Transverse colon (tissue), 4 donors: ENCODE data around the gene KLC4.

Experiments used
- CTCF ChIP-seq, 5 experiments: fragments of 200-600 bp in 3 of 5; fragments of 450-650 bp in 2 of 5; sonication (generic) in 3 of 5; IDR thresholded peaks; 1 replicate in 2 of 5; 2 replicates in 3 of 5; pipeline ENCODE4 v1.5.1; 2016 to 2017; ENCODE audit warnings: antibody characterized with exemption in 5 of 5, inconsistent platforms in 3 of 5, mild to moderate bottlenecking in 2 of 5, moderate library complexity in 1 of 5
- POLR2A ChIP-seq: fragments of 450-650 bp; IDR thresholded peaks from one replicate; pipeline ENCODE4 v1.6.1; 2016; ENCODE audit warnings: antibody characterized with exemption, mild to moderate bottlenecking, moderate library complexity
- POLR2AphosphoS5 ChIP-seq, 3 donors: sonication (generic); formaldehyde crosslinking; IDR thresholded peaks; one replicate each; pipeline ENCODE4 v1.6.1; 2016; ENCODE audit warnings: antibody characterized with exemption in 3 of 3

DNA sequence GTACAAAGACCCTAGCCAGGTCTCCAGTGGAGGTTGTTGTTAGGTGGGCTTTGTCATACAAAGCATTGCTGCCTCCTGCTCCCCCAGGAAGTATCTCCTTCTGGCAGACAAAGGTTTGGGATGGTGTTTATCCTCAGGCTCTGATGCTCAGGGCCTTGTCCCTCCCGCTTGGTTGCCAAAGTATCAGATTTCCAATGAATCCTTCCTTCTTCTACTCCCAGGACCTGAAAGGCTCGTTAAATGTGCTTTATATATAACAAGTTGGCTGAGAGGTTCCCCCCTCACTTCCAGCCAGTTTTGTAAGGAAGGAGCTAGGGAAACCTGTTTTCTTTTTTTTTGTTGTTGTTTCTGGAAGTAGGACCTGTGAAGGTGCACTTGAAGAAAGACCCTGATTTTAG is 31.1 kb downstream of the KLC4 start:
- TF ChIP-seq CTCF (IDR thresholded peaks at IDR 0.05) (no peak), POLR2A (no peak), POLR2AphosphoS5 (IDR thresholded peaks at IDR 0.05) (no peak)
